Measurements from ENCODE around the gene PCDHB9. TPM values are rescaled to one million over a fixed set of nuclear protein-coding genes. Genes with fewer than 3 reads are reported as not detected.
"Not testable (repeated sequence)": the region's sequence is repeated elsewhere in the genome, so short reads cannot be mapped to it uniquely, and the experiment has no call there.

The PCDHB9 gene
- total and polyA plus RNA-seq, 2 experiments from 2014 or later: 0.27 to 0.63 TPM

DNA sequence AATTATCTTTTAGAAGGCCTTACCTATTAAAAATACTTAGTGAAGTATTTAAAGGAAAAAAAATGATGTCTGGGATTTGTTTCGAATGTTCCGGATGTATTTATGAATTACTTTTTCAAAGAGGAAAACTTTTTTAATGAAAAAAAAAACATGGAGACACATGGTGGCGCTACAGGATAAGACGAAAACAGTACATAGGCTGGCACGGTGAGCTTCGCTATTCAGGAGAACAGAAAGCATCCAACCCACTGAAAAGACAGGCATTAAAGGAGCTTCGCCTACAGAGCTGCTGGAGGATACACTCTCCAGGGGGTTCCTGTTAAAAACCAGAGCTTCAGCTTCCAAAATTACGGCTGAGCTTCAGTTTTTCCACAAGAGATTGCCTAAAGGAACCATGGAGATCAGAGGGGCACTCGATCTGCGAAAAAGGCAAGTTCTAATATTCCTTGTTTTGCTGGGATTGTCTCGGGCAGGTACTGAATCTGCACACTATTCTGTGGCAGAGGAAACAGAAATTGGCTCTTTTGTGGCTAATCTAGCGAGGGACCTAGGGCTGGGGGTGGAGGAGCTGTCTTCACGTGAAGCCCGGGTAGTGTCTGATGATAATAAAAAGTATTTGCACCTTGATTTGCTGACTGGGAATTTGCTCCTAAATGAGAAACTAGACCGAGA, 36.3 kb downstream of the PCDHB9 start, which contains the start of gene PCDHB14:
Gene PCDHB14, plus strand, starts transcription at position 232 of the 672 bp plus-strand sequence. Its CDS starts 163 bp downstream, at position 395.
- Histone ChIP-seq H3K4me2 (peak within 1 kb of the TSS; percentile 50), H3K4me1 (ENCODE audit: insufficient read depth) (no peaks in the 10 kb centered on the region), H3K4me3 (peak within 1 kb of the TSS; percentile 19), H3F3A (replicated peaks; ENCODE audit: low read depth) (no peaks in the 10 kb centered on the region), H3K36me3 (ENCODE audit: insufficient read depth) (no peaks in the 10 kb centered on the region), H3K79me2 (replicated peaks; ENCODE audit: insufficient read depth) (no peaks in the 10 kb centered on the region), H3K9me2 (ENCODE audit: insufficient read depth) (no peaks in the 10 kb centered on the region), H4K20me1 (replicated peaks; ENCODE audit: insufficient read depth) (no peaks in the 10 kb centered on the region), H2AFZ (peak within 1 kb of the TSS; percentile 14; the same call in 1 of the 2 replicates), H3K27me3 (ENCODE audit: insufficient read depth) (no peaks in the 10 kb centered on the region), H3K27ac (ENCODE audit: low read depth) (no peak within 1 kb of the TSS)
- no peak for TF ChIP-seq EZH2 (IDR thresholded peaks at IDR 0.05; ENCODE audit: low read depth, unreplicated experiment)
- TF ChIP-seq, protein P1, sequence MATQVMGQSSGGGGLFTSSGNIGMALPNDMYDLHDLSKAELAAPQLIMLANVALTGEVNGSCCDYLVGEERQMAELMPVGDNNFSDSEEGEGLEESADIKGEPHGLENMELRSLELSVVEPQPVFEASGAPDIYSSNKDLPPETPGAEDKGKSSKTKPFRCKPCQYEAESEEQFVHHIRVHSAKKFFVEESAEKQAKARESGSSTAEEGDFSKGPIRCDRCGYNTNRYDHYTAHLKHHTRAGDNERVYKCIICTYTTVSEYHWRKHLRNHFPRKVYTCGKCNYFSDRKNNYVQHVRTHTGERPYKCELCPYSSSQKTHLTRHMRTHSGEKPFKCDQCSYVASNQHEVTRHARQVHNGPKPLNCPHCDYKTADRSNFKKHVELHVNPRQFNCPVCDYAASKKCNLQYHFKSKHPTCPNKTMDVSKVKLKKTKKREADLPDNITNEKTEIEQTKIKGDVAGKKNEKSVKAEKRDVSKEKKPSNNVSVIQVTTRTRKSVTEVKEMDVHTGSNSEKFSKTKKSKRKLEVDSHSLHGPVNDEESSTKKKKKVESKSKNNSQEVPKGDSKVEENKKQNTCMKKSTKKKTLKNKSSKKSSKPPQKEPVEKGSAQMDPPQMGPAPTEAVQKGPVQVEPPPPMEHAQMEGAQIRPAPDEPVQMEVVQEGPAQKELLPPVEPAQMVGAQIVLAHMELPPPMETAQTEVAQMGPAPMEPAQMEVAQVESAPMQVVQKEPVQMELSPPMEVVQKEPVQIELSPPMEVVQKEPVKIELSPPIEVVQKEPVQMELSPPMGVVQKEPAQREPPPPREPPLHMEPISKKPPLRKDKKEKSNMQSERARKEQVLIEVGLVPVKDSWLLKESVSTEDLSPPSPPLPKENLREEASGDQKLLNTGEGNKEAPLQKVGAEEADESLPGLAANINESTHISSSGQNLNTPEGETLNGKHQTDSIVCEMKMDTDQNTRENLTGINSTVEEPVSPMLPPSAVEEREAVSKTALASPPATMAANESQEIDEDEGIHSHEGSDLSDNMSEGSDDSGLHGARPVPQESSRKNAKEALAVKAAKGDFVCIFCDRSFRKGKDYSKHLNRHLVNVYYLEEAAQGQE (IDR thresholded peaks at IDR 0.05; ENCODE audit: unreplicated experiment): no peak
- peak; percentile 75 to 85 for TF ChIP-seq CTCF (conservative IDR thresholded peaks at IDR 0.05; ENCODE audit: low read depth in 2 of 2)
- DNase-seq (ENCODE audit: low spot score) (peak; percentile 91), ATAC-seq (peak; percentile 100)
- H3K4me3 Mint-ChIP-seq: peak within 1 kb of the TSS; percentile 65
- peaks cover 14% of the 10 kb centered on the region for H3K9me3 Mint-ChIP-seq
- peaks cover 18% of the 10 kb centered on the region for H3K36me3 Mint-ChIP-seq (ENCODE audit: low read depth)
- H3K27ac Mint-ChIP-seq: no peak within 1 kb of the TSS
- H3K27me3 Mint-ChIP-seq (ENCODE audit: insufficient read depth, low read depth, poor library complexity): peaks cover 2% of the 10 kb centered on the region
- peaks cover 10% of the 10 kb centered on the region for H3K4me1 Mint-ChIP-seq

- H3K9me2 ChIP-seq (ENCODE audit: insufficient read depth); H3K27me3 Mint-ChIP-seq (ENCODE audit: insufficient read depth, low read depth, poor library complexity); H3K79me2 ChIP-seq (replicated peaks; ENCODE audit: insufficient read depth); ATAC-seq; H3K4me1 ChIP-seq (ENCODE audit: insufficient read depth); H3K27ac Mint-ChIP-seq; H2AFZ ChIP-seq; H4K20me1 ChIP-seq (replicated peaks; ENCODE audit: insufficient read depth); H3F3A ChIP-seq (replicated peaks; ENCODE audit: low read depth); H3K36me3 ChIP-seq (ENCODE audit: insufficient read depth); H3K27ac ChIP-seq (ENCODE audit: low read depth); H3K27me3 ChIP-seq (ENCODE audit: insufficient read depth); H3K4me1 Mint-ChIP-seq; H3K4me3 ChIP-seq; H3K4me3 Mint-ChIP-seq; DNase-seq (ENCODE audit: low spot score); H3K4me2 ChIP-seq: not testable (repeated sequence)
- Mint-ChIP-seq H3K36me3 (ENCODE audit: low read depth) (peaks cover 18% of the 10 kb centered on the region), H3K9me3 (peaks cover 14% of the 10 kb centered on the region)
Observed at GRCh38 chr5:141224844-141225243, 37.9 kb downstream of the PCDHB9 start.

DNA sequence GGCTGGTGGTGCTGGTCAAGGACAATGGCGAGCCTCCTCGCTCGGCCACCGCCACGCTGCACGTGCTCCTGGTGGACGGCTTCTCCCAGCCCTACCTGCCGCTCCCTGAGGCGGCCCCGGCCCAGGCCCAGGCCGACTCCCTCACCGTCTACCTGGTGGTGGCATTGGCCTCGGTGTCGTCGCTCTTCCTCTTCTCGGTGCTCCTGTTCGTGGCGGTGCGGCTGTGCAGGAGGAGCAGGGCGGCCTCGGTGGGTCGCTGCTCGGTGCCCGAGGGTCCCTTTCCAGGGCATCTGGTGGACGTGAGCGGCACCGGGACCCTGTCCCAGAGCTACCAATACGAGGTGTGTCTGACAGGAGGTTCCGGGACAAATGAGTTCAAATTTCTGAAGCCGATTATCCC, 38.5 kb downstream of the PCDHB9 start:
- not testable (repeated sequence) for H3K4me1 Mint-ChIP-seq; H3K9me2 ChIP-seq (ENCODE audit: insufficient read depth); H3K4me3 ChIP-seq; ATAC-seq; H4K20me1 ChIP-seq (replicated peaks; ENCODE audit: insufficient read depth); H3K4me3 Mint-ChIP-seq; H3K27me3 ChIP-seq (ENCODE audit: insufficient read depth); H3K27ac ChIP-seq (ENCODE audit: low read depth); H2AFZ ChIP-seq; H3K27ac Mint-ChIP-seq; H3K79me2 ChIP-seq (replicated peaks; ENCODE audit: insufficient read depth); H3K36me3 ChIP-seq (ENCODE audit: insufficient read depth); H3F3A ChIP-seq (replicated peaks; ENCODE audit: low read depth); H3K4me2 ChIP-seq; DNase-seq (ENCODE audit: low spot score); H3K27me3 Mint-ChIP-seq (ENCODE audit: insufficient read depth, low read depth, poor library complexity); H3K4me1 ChIP-seq (ENCODE audit: insufficient read depth)
- peaks cover 17% of the 10 kb centered on the region for H3K9me3 Mint-ChIP-seq
- H3K36me3 Mint-ChIP-seq (ENCODE audit: low read depth): peaks cover 18% of the 10 kb centered on the region

Measured in GM23338 (cell line).